Measurements from ENCODE around the gene TSPAN1.

TSPAN1 gene

GRCh38 chr1:46131093-46131492 is 43.8 kb upstream of the TSPAN1 start:
- Histone ChIP-seq H3K9me3 (ENCODE audit: control insufficient read depth, low read length) (no peaks in the 10 kb centered on the region), H3K4me1 (ENCODE audit: control insufficient read depth, insufficient read depth, low read depth, low read length) (peaks cover 9% of the 10 kb centered on the region), H3K79me1 (replicated peaks; ENCODE audit: low read length, poor library complexity, severe bottlenecking) (no peaks in the 10 kb centered on the region), H3K27me3 (ENCODE audit: control insufficient read depth in 1 of 2, insufficient read depth in 1 of 2, low read length in 2 of 2) (peaks cover 0 to 4% of the 10 kb centered on the region in 2 experiments), H4K91ac (ENCODE audit: low read length) (no peak overlapping the region), H3K4ac (ENCODE audit: low read depth in 1 of 2, low read length in 2 of 2) (no peak overlapping the region), H3K9ac (ENCODE audit: low read length) (peak overlapping the region; percentile 99), H3K36me3 (ENCODE audit: control insufficient read depth in 1 of 2, insufficient read depth in 2 of 2, low read depth in 1 of 2, low read length in 2 of 2) (no peaks in the 10 kb centered on the region), H3K27ac (ENCODE audit: low read length, poor library complexity, severe bottlenecking) (no peak overlapping the region), H4K8ac (ENCODE audit: low read length) (no peak overlapping the region), H3K4me2 (ENCODE audit: low read length, poor library complexity, severe bottlenecking) (peak overlapping the region; percentile 28), H2BK120ac (ENCODE audit: low read depth, low read length) (no peak overlapping the region), H3K4me3 (ENCODE audit: insufficient read depth in 1 of 2, low read depth in 1 of 2, low read length in 2 of 2) (peak overlapping the region in 1 of 2 experiments; percentile 92), H2BK12ac (ENCODE audit: low read length in 2 of 2) (no peak overlapping the region), H2BK15ac (ENCODE audit: low read depth, poor library complexity, severe bottlenecking) (no peak overlapping the region), H2BK5ac (ENCODE audit: low read depth, low read length, poor library complexity, severe bottlenecking) (no peak overlapping the region), H3K14ac (ENCODE audit: low read length in 2 of 2) (no peak overlapping the region), H2AK5ac (ENCODE audit: low read length, severe bottlenecking) (no peak overlapping the region), H3K18ac (ENCODE audit: low read depth in 1 of 2, low read length in 2 of 2) (no peak overlapping the region), H3K23ac (ENCODE audit: low read length in 2 of 2) (no peak overlapping the region), H2AFZ (ENCODE audit: low read depth, low read length) (no peak overlapping the region)
- DNase-seq, result peak; percentile 38
- WGBS, result 2% methylated on average over 7 of the region's 10 CpGs

- Histone ChIP-seq H3K79me1 (replicated peaks; ENCODE audit: low read length, poor library complexity, severe bottlenecking) (no peaks in the 10 kb centered on the region), H2BK12ac (ENCODE audit: low read length in 2 of 2) (no peak overlapping the region), H3K27me3 (ENCODE audit: control insufficient read depth in 1 of 2, insufficient read depth in 1 of 2, low read length in 2 of 2) (peaks cover 0 to 4% of the 10 kb centered on the region in 2 experiments), H2BK15ac (ENCODE audit: low read depth, poor library complexity, severe bottlenecking) (peak overlapping the region; percentile 87), H3K9ac (ENCODE audit: low read length) (peak overlapping the region; percentile 99), H4K8ac (ENCODE audit: low read length) (no peak overlapping the region), H3K4ac (ENCODE audit: low read depth in 1 of 2, low read length in 2 of 2) (peak overlapping the region in 1 of 2 experiments; percentile 22), H3K27ac (ENCODE audit: low read length, poor library complexity, severe bottlenecking) (peak overlapping the region; percentile 94), H3K36me3 (ENCODE audit: control insufficient read depth in 1 of 2, insufficient read depth in 2 of 2, low read depth in 1 of 2, low read length in 2 of 2) (no peaks in the 10 kb centered on the region), H2AFZ (ENCODE audit: low read depth, low read length) (no peak overlapping the region), H3K14ac (ENCODE audit: low read length in 2 of 2) (no peak overlapping the region), H4K91ac (ENCODE audit: low read length) (no peak overlapping the region), H3K18ac (ENCODE audit: low read depth in 1 of 2, low read length in 2 of 2) (peak overlapping the region in 1 of 2 experiments; percentile 37), H3K4me1 (ENCODE audit: control insufficient read depth, insufficient read depth, low read depth, low read length) (peaks cover 12% of the 10 kb centered on the region), H2AK5ac (ENCODE audit: low read length, severe bottlenecking) (no peak overlapping the region), H3K23ac (ENCODE audit: low read length in 2 of 2) (no peak overlapping the region), H3K9me3 (ENCODE audit: control insufficient read depth, low read length) (no peaks in the 10 kb centered on the region), H3K4me3 (ENCODE audit: insufficient read depth in 1 of 2, low read depth in 1 of 2, low read length in 2 of 2) (peak overlapping the region; percentile 67 to 92), H2BK120ac (ENCODE audit: low read depth, low read length) (peak overlapping the region; percentile 94), H2BK5ac (ENCODE audit: low read depth, low read length, poor library complexity, severe bottlenecking) (peak overlapping the region; percentile 100), H3K4me2 (ENCODE audit: low read length, poor library complexity, severe bottlenecking) (peak overlapping the region; percentile 71)
- DNase-seq, result peak; percentile 60
- under 1% methylated on average over 27 of the region's 38 CpGs for WGBS
Observed at GRCh38 chr1:46131712-46132528, 43.0 kb upstream of the TSPAN1 start.

GRCh38 chr1:46132529-46133180 is 42.2 kb upstream of the TSPAN1 start, which contains the start of gene PIK3R3:
Gene PIK3R3 (minus strand): TSS chr1:46132629. CDS start chr1:46131952, 677 bp downstream.
- peak within 1 kb of the TSS in 1 of 2 experiments; percentile 95 for H3K23ac ChIP-seq (ENCODE audit: low read length in 2 of 2)
- WGBS, result under 1% methylated on average over 49 of the region's 55 CpGs

More at GRCh38 chr1:46132529-46133180, 42.2 kb upstream of the TSPAN1 start, which contains the start of gene PIK3R3:
- H3K9ac ChIP-seq (ENCODE audit: low read length), result peak within 1 kb of the TSS; percentile 99
- H2BK12ac ChIP-seq (ENCODE audit: low read length in 2 of 2), result peak within 1 kb of the TSS; percentile 90 to 98
- peak within 1 kb of the TSS; percentile 100 for H2BK5ac ChIP-seq (ENCODE audit: low read depth, low read length, poor library complexity, severe bottlenecking)
- peak within 1 kb of the TSS; percentile 99 to 100 for H3K18ac ChIP-seq (ENCODE audit: low read depth in 1 of 2, low read length in 2 of 2)
- H3K36me3 ChIP-seq (ENCODE audit: control insufficient read depth in 1 of 2, insufficient read depth in 2 of 2, low read depth in 1 of 2, low read length in 2 of 2), result no peaks in the 10 kb centered on the region
- H3K14ac ChIP-seq (ENCODE audit: low read length in 2 of 2), result peak within 1 kb of the TSS in 1 of 2 experiments; percentile 98
- H3K9me3 ChIP-seq (ENCODE audit: control insufficient read depth, low read length), result no peaks in the 10 kb centered on the region
- H4K91ac ChIP-seq (ENCODE audit: low read length), result peak within 1 kb of the TSS; percentile 100
- H3K4me1 ChIP-seq (ENCODE audit: control insufficient read depth, insufficient read depth, low read depth, low read length), result peaks cover 15% of the 10 kb centered on the region
- peak within 1 kb of the TSS; percentile 87 for H2BK15ac ChIP-seq (ENCODE audit: low read depth, poor library complexity, severe bottlenecking)
- H3K27me3 ChIP-seq (ENCODE audit: control insufficient read depth in 1 of 2, insufficient read depth in 1 of 2, low read length in 2 of 2), result peaks cover 0 to 4% of the 10 kb centered on the region in 2 experiments
- no peaks in the 10 kb centered on the region for H3K79me1 ChIP-seq (replicated peaks; ENCODE audit: low read length, poor library complexity, severe bottlenecking)
- peak within 1 kb of the TSS; percentile 100 for H4K8ac ChIP-seq (ENCODE audit: low read length)
- peak within 1 kb of the TSS; percentile 67 to 92 for H3K4me3 ChIP-seq (ENCODE audit: insufficient read depth in 1 of 2, low read depth in 1 of 2, low read length in 2 of 2)
- DNase-seq, result peak; percentile 99
- H2AFZ ChIP-seq (ENCODE audit: low read depth, low read length), result peak within 1 kb of the TSS; percentile 86
- H3K27ac ChIP-seq (ENCODE audit: low read length, poor library complexity, severe bottlenecking), result peak within 1 kb of the TSS; percentile 100
- peak within 1 kb of the TSS; percentile 97 to 99 for H3K4ac ChIP-seq (ENCODE audit: low read depth in 1 of 2, low read length in 2 of 2)
- H2AK5ac ChIP-seq (ENCODE audit: low read length, severe bottlenecking), result peak within 1 kb of the TSS; percentile 93
- peak within 1 kb of the TSS; percentile 71 for H3K4me2 ChIP-seq (ENCODE audit: low read length, poor library complexity, severe bottlenecking)
- H2BK120ac ChIP-seq (ENCODE audit: low read depth, low read length), result peak within 1 kb of the TSS; percentile 96

All from mesenchymal stem cell (in vitro differentiated cells and primary cell).